HEK293 (cell line): ENCODE results near the gene DNAJC30.
"Not testable (repeated sequence)": the region's sequence is repeated elsewhere in the genome, so short reads cannot be mapped to it uniquely, and the experiment has no call there.

ENCODE experiments used
- CTCF ChIA-PET: fragments of 350-600 bp; formaldehyde crosslinking; extraction: SDS; loops from one replicate; lab custom pipeline; 2021; ENCODE audit warnings: antibody characterized with exemption; lab: Yijun Ruan, JAX
- POLR2A ChIA-PET: fragments of 300-600 bp; formaldehyde crosslinking; extraction: SDS; loops from one replicate; lab custom pipeline; 2020; ENCODE audit warnings: antibody characterized with exemption, inconsistent platforms; lab: Yijun Ruan, JAX
- H3K27ac ChIP-seq: fragments of 200-500 bp; sonication (Bioruptor generic); 2 replicates; pipeline ENCODE4 v1.5.1; 2014; ENCODE audit warnings: low read depth, low read length, control low read depth, inconsistent platforms; ENCODE audit errors: extremely low read depth
- H3K36me3 ChIP-seq, 2 experiments: fragments of 200-500 bp in 1 of 2; sonication (Bioruptor generic) in 1 of 2; 1 replicate in 1 of 2; 2 replicates in 1 of 2; pipeline ENCODE4 v1.5.1; 2014 to 2017; ENCODE audit warnings: inconsistent platforms in 2 of 2, low read length in 2 of 2; ENCODE audit not compliant: control insufficient read depth in 2 of 2, insufficient read depth in 1 of 2
- H3K4me1 ChIP-seq: fragments of 200-500 bp; sonication (Bioruptor generic); 2 replicates; pipeline ENCODE4 v1.5.1; 2014; ENCODE audit warnings: mild to moderate bottlenecking, low read length, inconsistent platforms; ENCODE audit not compliant: control insufficient read depth, insufficient read depth
- H3K4me3 ChIP-seq: 2 replicates; pipeline ENCODE4 v1.5.1; 2011; ENCODE audit warnings: low read depth, mild to moderate bottlenecking, control low read depth, low read length, moderate library complexity
- H3K9me3 ChIP-seq: fragments of 200-500 bp; sonication (Bioruptor generic); 2 replicates; pipeline ENCODE4 v1.5.1; 2014; ENCODE audit warnings: low read depth, low read length, inconsistent platforms; ENCODE audit not compliant: control insufficient read depth, insufficient read depth
- EGR2 ChIP-seq: fragments of 450-650 bp; formaldehyde crosslinking; IDR thresholded peaks from 2 replicates; pipeline ENCODE4 v1.5.1; 2016; ENCODE audit warnings: low read depth, missing biosample characterization, missing genetic modification characterization
- FEZF1 ChIP-seq: fragments of 450-650 bp; formaldehyde crosslinking; IDR thresholded peaks from 2 replicates; pipeline ENCODE4 v1.5.1; 2016; ENCODE audit warnings: missing biosample characterization, missing genetic modification characterization
- KLF1 ChIP-seq: fragments of 450-650 bp; formaldehyde crosslinking; IDR thresholded peaks from 2 replicates; pipeline ENCODE4 v1.5.1; 2016; ENCODE audit warnings: missing biosample characterization, missing genetic modification characterization
- KLF7 ChIP-seq: fragments of 450-650 bp; formaldehyde crosslinking; IDR thresholded peaks from 2 replicates; pipeline ENCODE4 v1.5.1; 2016; ENCODE audit warnings: missing biosample characterization, missing genetic modification characterization, borderline replicate concordance
- SCRT2 ChIP-seq: fragments of 450-650 bp; formaldehyde crosslinking; IDR thresholded peaks from 2 replicates; pipeline ENCODE4 v1.5.1; 2016; ENCODE audit warnings: missing biosample characterization, missing genetic modification characterization
- TCF7L2 ChIP-seq: IDR thresholded peaks from 2 replicates; pipeline ENCODE4 v1.6.1; 2011; ENCODE audit warnings: low read depth, mild to moderate bottlenecking, inconsistent platforms, low read length, moderate library complexity, borderline replicate concordance
- ZBTB7A ChIP-seq: fragments of 450-650 bp; formaldehyde crosslinking; IDR thresholded peaks from 2 replicates; pipeline ENCODE4 v1.5.1; 2016; ENCODE audit warnings: low read depth, missing biosample characterization, missing genetic modification characterization
- ZNF16 ChIP-seq: fragments of 450-650 bp; formaldehyde crosslinking; IDR thresholded peaks from 2 replicates; pipeline ENCODE4 v1.5.1; 2016; ENCODE audit warnings: low read depth, missing biosample characterization, missing genetic modification characterization
- ZNF184 ChIP-seq: fragments of 450-650 bp; IDR thresholded peaks from 2 replicates; pipeline ENCODE4 v1.5.1; 2018; ENCODE audit warnings: missing biosample characterization, mild to moderate bottlenecking, missing genetic modification characterization
- ZNF223 ChIP-seq: fragments of 450-650 bp; formaldehyde crosslinking; IDR thresholded peaks from 2 replicates; pipeline ENCODE4 v1.5.1; 2016; ENCODE audit warnings: missing biosample characterization, missing genetic modification characterization
- ZNF335 ChIP-seq: fragments of 450-650 bp; formaldehyde crosslinking; conservative IDR thresholded peaks from 2 replicates; pipeline ENCODE4 v1.5.1; 2016; ENCODE audit warnings: missing biosample characterization, missing genetic modification characterization
- ZNF354C ChIP-seq: fragments of 450-650 bp; formaldehyde crosslinking; IDR thresholded peaks from 2 replicates; pipeline ENCODE4 v1.5.1; 2016; ENCODE audit warnings: missing biosample characterization, missing genetic modification characterization, low read depth, borderline replicate concordance
- ZNF433 ChIP-seq: fragments of 450-650 bp; formaldehyde crosslinking; IDR thresholded peaks from 2 replicates; pipeline ENCODE4 v1.5.1; 2016; ENCODE audit warnings: missing biosample characterization, missing genetic modification characterization, low read depth
- ZNF48 ChIP-seq: fragments of 450-650 bp; formaldehyde crosslinking; IDR thresholded peaks from 2 replicates; pipeline ENCODE4 v1.5.1; 2016; ENCODE audit warnings: missing biosample characterization, missing genetic modification characterization
- ZNF558 ChIP-seq: fragments of 450-650 bp; formaldehyde crosslinking; IDR thresholded peaks from 2 replicates; pipeline ENCODE4 v1.5.1; 2016; ENCODE audit warnings: missing biosample characterization, missing genetic modification characterization
- ZNF660 ChIP-seq: fragments of 450-650 bp; IDR thresholded peaks from 2 replicates; pipeline ENCODE4 v1.5.1; 2018; ENCODE audit warnings: missing biosample characterization, mild to moderate bottlenecking, missing genetic modification characterization
- ZNF791 ChIP-seq: fragments of 450-650 bp; formaldehyde crosslinking; IDR thresholded peaks from 2 replicates; pipeline ENCODE4 v1.5.1; 2016; ENCODE audit warnings: missing biosample characterization, missing genetic modification characterization
- ZNF830 ChIP-seq: fragments of 450-650 bp; IDR thresholded peaks from 2 replicates; pipeline ENCODE4 v1.5.0; 2018; ENCODE audit warnings: missing biosample characterization, missing genetic modification characterization, low read depth, mild to moderate bottlenecking, moderate library complexity
- TF ChIP-seq, protein P1 (sequence below): fragments of 450-650 bp; formaldehyde crosslinking; IDR thresholded peaks from 2 replicates; pipeline ENCODE4 v1.5.1; 2016; ENCODE audit warnings: missing biosample characterization, missing genetic modification characterization
- TF ChIP-seq, protein P2 (sequence below): fragments of 450-650 bp; formaldehyde crosslinking; IDR thresholded peaks from 2 replicates; pipeline ENCODE4 v1.5.1; 2016; ENCODE audit warnings: missing biosample characterization, missing genetic modification characterization

Gene DNAJC30

DNA sequence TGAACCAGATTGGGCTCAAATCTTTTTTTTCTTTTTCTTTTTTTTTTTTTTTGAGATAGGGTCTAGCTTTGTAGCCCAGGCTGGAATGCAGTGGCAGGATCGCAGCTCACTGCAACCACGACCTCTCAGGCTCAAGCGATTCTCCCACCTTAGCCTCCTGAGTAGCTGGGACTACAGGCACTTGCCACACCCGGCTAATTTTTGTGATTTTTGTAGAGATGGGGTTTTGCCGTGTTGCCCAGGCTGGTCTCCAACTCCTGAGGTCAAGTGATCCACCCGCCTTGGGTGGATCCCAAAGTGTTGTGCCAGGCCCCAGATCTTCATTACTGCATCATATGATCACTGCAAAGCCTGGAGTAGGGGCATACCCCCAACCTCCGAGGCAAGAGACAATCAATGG, 2.8 kb downstream of the DNAJC30 start:
- Histone ChIP-seq H3K9me3 (no peaks in the 10 kb centered on the region), H3K4me3 (no peak overlapping the region), H3K4me1 (peaks cover 3% of the 10 kb centered on the region; the same call in 1 of the 2 replicates), H3K27ac (no peak overlapping the region), H3K36me3 (peaks cover 0 to 19% of the 10 kb centered on the region in 2 experiments; a peak in 1 of 3 replicates)
- POLR2A ChIA-PET: interaction anchor here (0.5 to 0.6 kb wide), 3 partner anchors 37 to 152 kb away, joined by 3 read pairs; no protein-coding TSS in a partner anchor
- CTCF ChIA-PET: interaction anchor here (0.6 to 1.0 kb wide), 2 partner anchors 21 to 45 kb away, joined by 3 to 4 read pairs; no protein-coding TSS in a partner anchor
- TF ChIP-seq KLF1 (peak; percentile 38; the same call in 1 of the 2 replicates), ZNF660 (tag by site-specific recombination) (no peak), ZNF433 (tag by site-specific recombination) (no peak), ZNF184 (tag by site-specific recombination) (no peak)

DNA sequence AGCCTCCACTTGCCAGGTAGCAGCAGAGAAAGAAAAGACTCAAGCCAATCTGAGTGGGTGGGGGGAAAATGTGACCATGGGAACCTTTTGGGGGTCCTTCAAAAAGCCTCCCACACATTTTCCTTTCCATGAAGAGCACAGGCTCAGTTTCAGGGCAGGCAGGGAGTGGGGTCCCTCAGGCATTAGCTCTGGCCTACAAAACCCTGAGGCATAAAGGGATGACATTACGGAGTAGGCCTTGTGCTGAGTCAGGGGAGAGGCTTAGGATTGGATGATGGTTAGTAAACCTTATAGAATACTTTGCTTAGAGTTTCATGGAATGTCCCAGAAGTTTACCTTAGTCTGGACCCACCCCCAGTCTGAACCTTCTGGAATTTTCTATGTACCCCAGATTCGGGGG, 3.5 kb downstream of the DNAJC30 start:
- no peak overlapping the region for H3K4me3 ChIP-seq
- CTCF ChIA-PET: no interaction called here
- peaks cover 0 to 19% of the 10 kb centered on the region in 2 experiments; a peak in 1 of 3 replicates for H3K36me3 ChIP-seq
- TF ChIP-seq ZNF830 (tag by site-specific recombination) (no peak), ZNF335 (peak; percentile 85)
- TF ChIP-seq, all 188 proteins: peak for 1
- POLR2A ChIA-PET: no interaction called here
- Histone ChIP-seq H3K27ac (no peak overlapping the region), H3K9me3 (no peaks in the 10 kb centered on the region), H3K4me1 (peaks cover 3% of the 10 kb centered on the region; the same call in 1 of the 2 replicates)

DNA sequence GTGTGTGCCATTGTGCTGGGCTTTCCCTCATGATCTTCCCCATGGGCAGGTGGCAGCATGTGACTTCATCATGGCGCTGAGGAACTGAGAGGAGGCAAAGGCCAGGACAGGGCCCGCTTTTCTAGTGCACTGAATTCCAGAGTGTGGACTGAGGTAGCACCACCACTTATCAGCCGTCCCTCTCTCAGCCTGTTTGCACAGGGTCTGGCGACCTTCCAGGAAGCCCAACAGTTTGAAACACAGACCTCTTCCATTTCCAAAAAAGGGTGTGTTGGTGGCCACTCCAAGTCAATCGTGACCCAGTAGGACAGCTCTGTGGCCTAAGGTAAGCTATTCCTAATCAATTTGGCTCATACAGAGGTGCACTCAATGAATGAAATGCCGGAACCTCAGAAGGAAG, 4.4 kb downstream of the DNAJC30 start:
- CTCF ChIA-PET: interaction anchor here (1.2 to 1.5 kb wide), 2 partner anchors 11 to 72 kb away, joined by 3 to 5 read pairs; partner anchors contain the start of gene VPS37D

DNA sequence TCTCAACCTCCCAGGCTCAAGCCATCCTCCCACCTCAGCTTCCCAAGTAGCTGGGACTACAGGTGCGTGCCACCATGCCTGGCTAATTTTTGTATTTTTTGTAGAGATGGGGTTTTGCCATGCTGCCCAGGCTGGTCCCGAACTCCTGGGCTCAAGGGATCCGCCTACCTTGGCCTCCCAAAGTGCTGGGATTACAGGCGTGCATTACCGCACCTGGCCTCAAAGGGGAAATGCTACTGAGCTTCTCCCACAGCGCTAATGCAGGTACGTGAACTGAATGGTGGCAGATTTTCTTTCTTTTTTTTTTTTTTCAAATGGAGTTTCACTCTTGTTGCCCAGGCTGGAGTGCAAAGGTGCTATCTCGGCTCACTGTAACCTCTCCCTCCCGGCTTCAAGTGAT, 7.2 kb downstream of the DNAJC30 start:
- H3K4me1 ChIP-seq, H3K27ac ChIP-seq, H3K4me3 ChIP-seq, H3K9me3 ChIP-seq: not testable (repeated sequence)
- POLR2A ChIA-PET: interaction anchor here (0.7 to 1.6 kb wide), 2 partner anchors 46 to 63 kb away, joined by 3 to 6 read pairs; no protein-coding TSS in a partner anchor
- H3K36me3 ChIP-seq: peaks cover 0 to 27% of the 10 kb centered on the region in 2 experiments; a peak in 1 of 3 replicates
- CTCF ChIA-PET: interaction anchor here (0.7 kb wide), 2 partner anchors 20 to 47 kb away, joined by 3 to 4 read pairs; no protein-coding TSS in a partner anchor

More for the DNA sequence above, 4.4 kb downstream of the DNAJC30 start:
- Histone ChIP-seq H3K27ac (no peak overlapping the region), H3K9me3 (no peaks in the 10 kb centered on the region), H3K36me3 (peaks cover 0 to 19% of the 10 kb centered on the region in 2 experiments; a peak in 1 of 3 replicates), H3K4me3 (no peak overlapping the region), H3K4me1 (peaks cover 3% of the 10 kb centered on the region; the same call in 1 of the 2 replicates)
- TF ChIP-seq SCRT2 (no peak), TCF7L2 (no peak), ZNF16 (no peak), ZNF223 (tag by site-specific recombination) (no peak), ZNF791 (tag by site-specific recombination) (no peak), ZNF354C (tag by site-specific recombination) (no peak), ZBTB7A (tag by site-specific recombination) (no peak), EGR2 (tag by site-specific recombination) (no peak), FEZF1 (tag by site-specific recombination) (no peak), KLF7 (no peak), ZNF558 (no peak), ZNF48 (no peak)
- TF ChIP-seq, protein P1, sequence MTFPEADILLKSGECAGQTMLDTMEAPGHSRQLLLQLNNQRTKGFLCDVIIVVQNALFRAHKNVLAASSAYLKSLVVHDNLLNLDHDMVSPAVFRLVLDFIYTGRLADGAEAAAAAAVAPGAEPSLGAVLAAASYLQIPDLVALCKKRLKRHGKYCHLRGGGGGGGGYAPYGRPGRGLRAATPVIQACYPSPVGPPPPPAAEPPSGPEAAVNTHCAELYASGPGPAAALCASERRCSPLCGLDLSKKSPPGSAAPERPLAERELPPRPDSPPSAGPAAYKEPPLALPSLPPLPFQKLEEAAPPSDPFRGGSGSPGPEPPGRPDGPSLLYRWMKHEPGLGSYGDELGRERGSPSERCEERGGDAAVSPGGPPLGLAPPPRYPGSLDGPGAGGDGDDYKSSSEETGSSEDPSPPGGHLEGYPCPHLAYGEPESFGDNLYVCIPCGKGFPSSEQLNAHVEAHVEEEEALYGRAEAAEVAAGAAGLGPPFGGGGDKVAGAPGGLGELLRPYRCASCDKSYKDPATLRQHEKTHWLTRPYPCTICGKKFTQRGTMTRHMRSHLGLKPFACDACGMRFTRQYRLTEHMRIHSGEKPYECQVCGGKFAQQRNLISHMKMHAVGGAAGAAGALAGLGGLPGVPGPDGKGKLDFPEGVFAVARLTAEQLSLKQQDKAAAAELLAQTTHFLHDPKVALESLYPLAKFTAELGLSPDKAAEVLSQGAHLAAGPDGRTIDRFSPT (tag by site-specific recombination): no peak
- TF ChIP-seq, protein P2, sequence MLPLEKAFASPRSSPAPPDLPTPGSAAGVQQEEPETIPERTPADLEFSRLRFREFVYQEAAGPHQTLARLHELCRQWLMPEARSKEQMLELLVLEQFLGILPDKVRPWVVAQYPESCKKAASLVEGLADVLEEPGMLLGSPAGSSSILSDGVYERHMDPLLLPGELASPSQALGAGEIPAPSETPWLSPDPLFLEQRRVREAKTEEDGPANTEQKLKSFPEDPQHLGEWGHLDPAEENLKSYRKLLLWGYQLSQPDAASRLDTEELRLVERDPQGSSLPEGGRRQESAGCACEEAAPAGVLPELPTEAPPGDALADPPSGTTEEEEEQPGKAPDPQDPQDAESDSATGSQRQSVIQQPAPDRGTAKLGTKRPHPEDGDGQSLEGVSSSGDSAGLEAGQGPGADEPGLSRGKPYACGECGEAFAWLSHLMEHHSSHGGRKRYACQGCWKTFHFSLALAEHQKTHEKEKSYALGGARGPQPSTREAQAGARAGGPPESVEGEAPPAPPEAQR (tag by site-specific recombination): no peak
- POLR2A ChIA-PET: interaction anchor here (1.1 kb wide), 1 partner anchor 66 kb away, joined by 3 read pairs; no protein-coding TSS in a partner anchor
